ENCODE results near the gene ITGB5.

The ITGB5 gene

DNA sequence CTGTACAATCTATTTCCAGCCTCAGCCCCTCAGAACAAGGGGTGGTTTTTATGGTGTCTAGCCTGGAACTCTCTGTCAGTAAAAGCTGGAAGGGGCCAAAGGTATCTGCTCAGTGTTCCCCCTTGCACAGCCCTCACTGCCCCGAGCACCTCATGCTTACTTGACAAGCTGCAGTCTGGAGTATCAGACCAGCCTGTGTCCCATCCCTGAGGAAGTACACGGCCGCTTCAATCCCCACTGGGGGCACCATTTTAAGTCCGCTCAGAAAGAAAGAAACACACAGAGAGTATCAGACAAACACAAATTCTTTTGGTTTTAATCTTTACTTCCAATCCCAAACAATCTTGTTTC lies 124.5 kb downstream of the ITGB5 start:
- no peak overlapping the region for H3K23ac ChIP-seq (ENCODE audit: low read length)
- H4K5ac ChIP-seq (ENCODE audit: low read length) = no peak overlapping the region
- no peak overlapping the region for H3K9ac ChIP-seq (ENCODE audit: low read length)
- no peaks in the 10 kb centered on the region for H3K27me3 ChIP-seq (ENCODE audit: insufficient read depth, low read length, poor library complexity)
- no peak overlapping the region for H3K18ac ChIP-seq (ENCODE audit: low read length)
- H3K4me1 ChIP-seq (ENCODE audit: control insufficient read depth, low read depth, low read length) = peaks cover 23% of the 10 kb centered on the region
- H3K4me3 ChIP-seq (ENCODE audit: low read length) = no peak overlapping the region
- peaks cover 2% of the 10 kb centered on the region for H3K79me1 ChIP-seq (ENCODE audit: low read length)
- H2BK5ac ChIP-seq (ENCODE audit: low read length) = no peak overlapping the region
- H3K36me3 ChIP-seq (ENCODE audit: control insufficient read depth, insufficient read depth, low read length) = peaks cover 34% of the 10 kb centered on the region
- H3K79me2 ChIP-seq (ENCODE audit: control insufficient read depth, insufficient read depth, low read length) = no peaks in the 10 kb centered on the region
- no peak overlapping the region for H3K56ac ChIP-seq (ENCODE audit: low read length)
- DNase-seq = no peak
- no peak overlapping the region for H3K27ac ChIP-seq (ENCODE audit: low read depth, low read length)
- no CpG with 5 or more reads among the region's 4 CpGs for WGBS (ENCODE audit: extremely low coverage, insufficient coverage, low lambda C conversion rate)
- H2BK120ac ChIP-seq (ENCODE audit: low read depth, low read length) = no peak overlapping the region
- H2BK15ac ChIP-seq (replicated peaks; ENCODE audit: low read depth) = no peak overlapping the region
- H2AK5ac ChIP-seq (ENCODE audit: low read length) = no peak overlapping the region
- H4K8ac ChIP-seq (ENCODE audit: low read depth, low read length) = no peak overlapping the region
- H3K4me2 ChIP-seq (ENCODE audit: low read length) = no peak overlapping the region
- H3K4ac ChIP-seq (ENCODE audit: low read depth, low read length) = no peak overlapping the region

DNA sequence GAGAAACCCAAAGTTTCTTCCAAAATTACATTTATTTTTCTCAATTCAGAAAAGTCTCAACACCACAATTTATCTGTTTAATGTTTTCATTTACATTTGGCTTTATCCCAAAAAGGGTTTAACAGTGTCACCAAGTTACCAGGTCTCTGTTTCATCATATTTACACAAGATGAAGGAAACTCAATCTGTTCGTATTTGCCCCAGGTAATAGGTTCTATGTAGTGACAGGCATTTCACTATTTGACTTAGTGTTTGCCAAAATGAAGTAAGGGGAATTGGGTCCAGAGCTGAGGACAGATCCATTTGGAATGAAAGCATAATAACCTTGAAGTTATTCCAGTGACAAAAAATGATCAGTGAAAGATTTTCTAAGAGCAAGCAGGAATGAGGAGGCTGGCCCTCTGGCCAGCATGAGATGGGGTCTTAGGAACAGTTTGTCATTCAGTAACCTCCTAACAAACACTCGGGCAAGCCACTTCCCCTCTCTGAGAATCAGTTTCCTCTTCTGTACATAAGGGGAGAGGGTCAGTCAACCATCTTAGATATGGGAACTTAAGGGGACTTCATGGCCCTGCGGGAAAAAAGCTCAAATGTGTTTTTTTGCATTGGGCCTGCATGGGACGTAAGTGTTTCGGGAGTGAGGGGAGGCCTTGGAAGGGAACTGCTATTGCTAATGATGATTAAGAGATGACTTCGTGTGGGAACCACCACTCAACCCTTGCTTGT lies 125.1 kb downstream of the ITGB5 start:
- Histone ChIP-seq H3K4ac (ENCODE audit: low read depth, low read length) (no peak overlapping the region), H3K27me3 (ENCODE audit: insufficient read depth, low read length, poor library complexity) (no peaks in the 10 kb centered on the region), H3K36me3 (ENCODE audit: control insufficient read depth, insufficient read depth, low read length) (peaks cover 33% of the 10 kb centered on the region), H3K27ac (ENCODE audit: low read depth, low read length) (no peak overlapping the region), H3K56ac (ENCODE audit: low read length) (no peak overlapping the region), H2BK5ac (ENCODE audit: low read length) (no peak overlapping the region), H3K79me2 (ENCODE audit: control insufficient read depth, insufficient read depth, low read length) (no peaks in the 10 kb centered on the region), H3K18ac (ENCODE audit: low read length) (no peak overlapping the region), H4K5ac (ENCODE audit: low read length) (no peak overlapping the region), H3K9ac (ENCODE audit: low read length) (no peak overlapping the region), H3K4me3 (ENCODE audit: low read length) (no peak overlapping the region), H2BK15ac (replicated peaks; ENCODE audit: low read depth) (no peak overlapping the region), H2AK5ac (ENCODE audit: low read length) (no peak overlapping the region), H3K23ac (ENCODE audit: low read length) (no peak overlapping the region), H3K4me2 (ENCODE audit: low read length) (no peak overlapping the region), H3K79me1 (ENCODE audit: low read length) (peaks cover 2% of the 10 kb centered on the region), H3K4me1 (ENCODE audit: control insufficient read depth, low read depth, low read length) (peaks cover 23% of the 10 kb centered on the region), H4K8ac (ENCODE audit: low read depth, low read length) (no peak overlapping the region), H2BK120ac (ENCODE audit: low read depth, low read length) (no peak overlapping the region)
- no CpG with 5 or more reads among the region's 6 CpGs for WGBS (ENCODE audit: extremely low coverage, insufficient coverage, low lambda C conversion rate)
- DNase-seq = no peak

DNA sequence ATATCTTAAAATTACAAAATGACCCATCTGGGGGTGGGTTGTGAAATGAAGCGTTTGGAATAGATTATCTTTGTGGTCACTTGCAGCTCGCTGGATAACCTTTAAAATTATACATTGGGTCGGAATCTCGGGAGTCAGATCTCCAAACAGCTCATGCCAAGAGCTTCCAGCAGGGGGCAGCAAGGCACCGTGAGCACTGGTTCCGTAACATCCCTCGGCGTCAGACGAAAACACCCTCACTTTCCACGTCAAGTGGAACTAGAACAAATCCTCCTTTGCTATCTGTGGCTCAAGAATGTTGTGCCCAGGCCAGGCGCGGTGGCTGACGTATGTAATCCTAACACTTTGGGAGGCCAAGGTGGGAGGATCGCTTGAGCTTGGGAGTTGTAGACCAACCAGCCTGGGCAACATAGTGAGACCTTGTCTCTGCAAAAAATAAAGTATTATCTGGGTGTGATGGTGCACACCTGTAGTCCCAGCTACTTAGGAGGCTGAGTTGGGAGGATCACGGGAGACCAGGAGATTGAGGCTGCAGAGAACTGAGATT lies 125.8 kb downstream of the ITGB5 start:
- H3K4me1 ChIP-seq (ENCODE audit: control insufficient read depth, low read depth, low read length) = peaks cover 23% of the 10 kb centered on the region
- H3K4me3 ChIP-seq (ENCODE audit: low read length) = no peak overlapping the region
- no peak overlapping the region for H3K27ac ChIP-seq (ENCODE audit: low read depth, low read length)
- no peak overlapping the region for H3K4ac ChIP-seq (ENCODE audit: low read depth, low read length)
- no peak overlapping the region for H2BK15ac ChIP-seq (replicated peaks; ENCODE audit: low read depth)
- H4K8ac ChIP-seq (ENCODE audit: low read depth, low read length) = no peak overlapping the region
- no peak overlapping the region for H3K4me2 ChIP-seq (ENCODE audit: low read length)
- no peak overlapping the region for H3K23ac ChIP-seq (ENCODE audit: low read length)
- no peak overlapping the region for H3K56ac ChIP-seq (ENCODE audit: low read length)
- H2AK5ac ChIP-seq (ENCODE audit: low read length) = no peak overlapping the region
- H4K5ac ChIP-seq (ENCODE audit: low read length) = no peak overlapping the region
- no peak overlapping the region for H2BK120ac ChIP-seq (ENCODE audit: low read depth, low read length)
- DNase-seq = peak; percentile 83
- no peak overlapping the region for H2BK5ac ChIP-seq (ENCODE audit: low read length)
- no CpG with 5 or more reads among the region's 15 CpGs for WGBS (ENCODE audit: extremely low coverage, insufficient coverage, low lambda C conversion rate)
- no peaks in the 10 kb centered on the region for H3K27me3 ChIP-seq (ENCODE audit: insufficient read depth, low read length, poor library complexity)
- H3K36me3 ChIP-seq (ENCODE audit: control insufficient read depth, insufficient read depth, low read length) = peaks cover 28% of the 10 kb centered on the region
- H3K79me1 ChIP-seq (ENCODE audit: low read length) = no peaks in the 10 kb centered on the region
- no peaks in the 10 kb centered on the region for H3K79me2 ChIP-seq (ENCODE audit: control insufficient read depth, insufficient read depth, low read length)
- H3K9ac ChIP-seq (ENCODE audit: low read length) = no peak overlapping the region
- H3K18ac ChIP-seq (ENCODE audit: low read length) = no peak overlapping the region

DNA sequence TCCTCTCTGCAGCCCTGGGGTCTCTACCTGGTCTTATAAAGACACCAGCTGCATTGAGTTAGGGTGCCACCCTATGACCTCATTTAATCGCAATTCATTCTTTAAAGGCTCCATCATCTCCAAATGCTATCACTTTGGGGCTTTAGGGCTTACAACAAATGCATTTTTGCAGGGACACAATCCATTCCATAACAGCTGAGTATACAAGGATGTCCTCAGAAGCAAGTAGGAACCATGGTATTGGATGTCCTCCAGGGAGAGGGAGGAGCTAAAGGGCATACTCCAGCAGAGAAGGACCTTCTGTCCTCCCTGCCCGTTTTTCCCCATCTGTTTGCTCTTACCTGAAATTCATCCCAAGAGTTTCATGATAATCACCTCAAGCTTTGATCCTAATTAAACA lies 126.6 kb downstream of the ITGB5 start:
- Histone ChIP-seq H3K4me1 (ENCODE audit: control insufficient read depth, low read depth, low read length) (peaks cover 23% of the 10 kb centered on the region), H4K8ac (ENCODE audit: low read depth, low read length) (no peak overlapping the region), H3K4me3 (ENCODE audit: low read length) (no peak overlapping the region), H4K5ac (ENCODE audit: low read length) (no peak overlapping the region), H3K9ac (ENCODE audit: low read length) (no peak overlapping the region), H3K18ac (ENCODE audit: low read length) (no peak overlapping the region), H3K56ac (ENCODE audit: low read length) (no peak overlapping the region), H2BK5ac (ENCODE audit: low read length) (no peak overlapping the region), H2BK15ac (replicated peaks; ENCODE audit: low read depth) (no peak overlapping the region), H3K23ac (ENCODE audit: low read length) (no peak overlapping the region), H3K27ac (ENCODE audit: low read depth, low read length) (no peak overlapping the region), H3K36me3 (ENCODE audit: control insufficient read depth, insufficient read depth, low read length) (peaks cover 25% of the 10 kb centered on the region), H2BK120ac (ENCODE audit: low read depth, low read length) (no peak overlapping the region), H3K79me1 (ENCODE audit: low read length) (no peaks in the 10 kb centered on the region), H3K27me3 (ENCODE audit: insufficient read depth, low read length, poor library complexity) (no peaks in the 10 kb centered on the region), H3K79me2 (ENCODE audit: control insufficient read depth, insufficient read depth, low read length) (no peaks in the 10 kb centered on the region), H3K4me2 (ENCODE audit: low read length) (no peak overlapping the region), H2AK5ac (ENCODE audit: low read length) (no peak overlapping the region), H3K4ac (ENCODE audit: low read depth, low read length) (no peak overlapping the region)
- no CpG with 5 or more reads among the region's 2 CpGs for WGBS (ENCODE audit: extremely low coverage, insufficient coverage, low lambda C conversion rate)
- DNase-seq = peak; percentile 65

DNA sequence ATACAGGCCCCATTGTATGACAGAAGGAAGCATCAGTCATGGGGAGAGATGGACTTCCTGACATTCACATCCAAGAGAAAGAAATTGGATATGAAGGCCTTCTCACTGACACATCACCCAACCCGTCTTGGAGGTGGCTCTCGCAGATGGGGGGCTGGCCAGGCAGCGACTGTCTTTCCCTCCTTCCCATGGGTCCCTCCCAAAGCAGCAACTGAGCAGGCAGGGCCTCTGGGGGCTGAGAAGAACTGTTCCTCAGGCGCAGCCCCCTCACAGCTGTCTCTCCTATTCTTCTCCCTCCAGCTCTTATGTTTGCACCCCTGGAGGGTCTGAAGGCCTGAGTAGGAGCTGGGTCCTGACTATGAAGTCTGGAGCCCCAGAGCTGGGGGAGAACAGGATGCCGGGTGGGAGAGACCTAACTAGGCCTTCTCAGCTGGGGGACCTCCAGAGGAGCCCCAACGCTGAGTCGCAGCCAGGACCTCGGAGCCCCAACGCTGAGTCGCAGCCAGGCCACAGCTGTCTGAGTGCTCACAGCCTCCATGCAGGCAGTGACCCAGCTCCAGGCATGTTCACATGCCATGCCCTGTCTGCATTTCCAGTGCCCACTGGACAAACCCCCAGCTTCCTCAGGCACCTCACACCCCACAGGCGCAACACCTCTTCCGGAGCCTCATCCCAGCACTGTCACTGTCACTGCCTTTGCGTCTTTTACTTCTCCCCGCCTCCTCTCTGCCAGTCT lies 127.3 kb downstream of the ITGB5 start:
- Histone ChIP-seq H3K4me3 (ENCODE audit: low read length) (no peak overlapping the region), H3K4me1 (ENCODE audit: control insufficient read depth, low read depth, low read length) (peaks cover 23% of the 10 kb centered on the region), H2BK120ac (ENCODE audit: low read depth, low read length) (no peak overlapping the region), H3K4me2 (ENCODE audit: low read length) (no peak overlapping the region), H4K8ac (ENCODE audit: low read depth, low read length) (no peak overlapping the region), H4K5ac (ENCODE audit: low read length) (no peak overlapping the region), H3K56ac (ENCODE audit: low read length) (peak overlapping the region; percentile 73), H3K18ac (ENCODE audit: low read length) (no peak overlapping the region), H3K27ac (ENCODE audit: low read depth, low read length) (peak overlapping the region; percentile 38), H3K36me3 (ENCODE audit: control insufficient read depth, insufficient read depth, low read length) (peaks cover 19% of the 10 kb centered on the region), H2BK5ac (ENCODE audit: low read length) (no peak overlapping the region), H3K79me2 (ENCODE audit: control insufficient read depth, insufficient read depth, low read length) (no peaks in the 10 kb centered on the region), H3K27me3 (ENCODE audit: insufficient read depth, low read length, poor library complexity) (no peaks in the 10 kb centered on the region), H2AK5ac (ENCODE audit: low read length) (peak overlapping the region; percentile 44), H3K23ac (ENCODE audit: low read length) (no peak overlapping the region), H3K4ac (ENCODE audit: low read depth, low read length) (peak overlapping the region; percentile 41), H3K79me1 (ENCODE audit: low read length) (no peaks in the 10 kb centered on the region), H2BK15ac (replicated peaks; ENCODE audit: low read depth) (no peak overlapping the region), H3K9ac (ENCODE audit: low read length) (no peak overlapping the region)
- DNase-seq = no peak
- WGBS (ENCODE audit: extremely low coverage, insufficient coverage, low lambda C conversion rate) = no CpG with 5 or more reads among the region's 14 CpGs

Data from mesendoderm (in vitro differentiated cells).